LNCAP (cell line): Measurements from ENCODE around the gene FSD1L.

Experiments used
- CTCF ChIP-seq: fragments of 450-650 bp; IDR thresholded peaks from 2 replicates; pipeline ENCODE4 v1.5.1; 2017; ENCODE audit warnings: mild to moderate bottlenecking

The FSD1L gene

GRCh38 chr9:105497704-105498103 lies 49.9 kb downstream of the FSD1L start:
- TF ChIP-seq CTCF = no peak

- TF ChIP-seq CTCF = no peak
Observed at GRCh38 chr9:105500108-105500766, 52.4 kb downstream of the FSD1L start.

- TF ChIP-seq CTCF = no peak
Observed at GRCh38 chr9:105501414-105501813, 53.6 kb downstream of the FSD1L start.

DNA sequence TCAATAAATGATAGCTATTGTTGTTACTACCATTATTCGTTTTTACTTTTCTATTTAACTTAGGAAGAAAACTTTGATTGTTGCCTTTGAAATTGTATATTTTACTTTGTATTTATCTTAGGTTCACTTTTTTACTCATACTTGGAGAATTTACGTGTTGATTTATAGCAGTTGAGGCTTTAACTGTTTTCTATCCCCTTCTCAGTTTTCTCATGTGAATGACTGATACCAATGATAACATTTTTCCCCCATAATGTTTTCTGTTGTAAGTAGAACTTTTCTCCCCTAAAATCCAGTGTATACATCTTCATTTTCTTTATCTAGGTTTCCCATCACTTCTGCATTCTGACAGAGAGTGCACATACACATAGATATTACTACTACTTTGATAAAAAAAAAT lies 54.4 kb downstream of the FSD1L start:
- TF ChIP-seq CTCF = no peak

DNA sequence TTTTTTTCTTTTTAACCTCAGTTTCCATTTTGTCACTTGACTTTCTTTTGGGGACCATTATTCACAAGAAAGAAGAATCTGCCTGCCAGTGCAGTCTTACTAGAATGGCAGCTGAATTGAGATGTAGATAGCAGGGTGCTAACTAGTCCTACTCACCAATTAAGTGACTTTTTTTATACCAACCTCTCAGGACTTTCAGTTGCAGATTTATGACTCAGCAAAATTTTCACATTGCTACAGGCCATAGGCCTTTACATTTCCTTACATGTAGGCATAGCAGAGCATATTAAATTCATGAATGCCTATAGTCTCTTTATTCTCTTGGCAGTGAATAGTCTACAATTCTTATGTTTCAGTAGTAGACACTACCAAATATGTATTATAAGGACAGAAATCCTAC lies 56.0 kb downstream of the FSD1L start:
- TF ChIP-seq CTCF = no peak

DNA sequence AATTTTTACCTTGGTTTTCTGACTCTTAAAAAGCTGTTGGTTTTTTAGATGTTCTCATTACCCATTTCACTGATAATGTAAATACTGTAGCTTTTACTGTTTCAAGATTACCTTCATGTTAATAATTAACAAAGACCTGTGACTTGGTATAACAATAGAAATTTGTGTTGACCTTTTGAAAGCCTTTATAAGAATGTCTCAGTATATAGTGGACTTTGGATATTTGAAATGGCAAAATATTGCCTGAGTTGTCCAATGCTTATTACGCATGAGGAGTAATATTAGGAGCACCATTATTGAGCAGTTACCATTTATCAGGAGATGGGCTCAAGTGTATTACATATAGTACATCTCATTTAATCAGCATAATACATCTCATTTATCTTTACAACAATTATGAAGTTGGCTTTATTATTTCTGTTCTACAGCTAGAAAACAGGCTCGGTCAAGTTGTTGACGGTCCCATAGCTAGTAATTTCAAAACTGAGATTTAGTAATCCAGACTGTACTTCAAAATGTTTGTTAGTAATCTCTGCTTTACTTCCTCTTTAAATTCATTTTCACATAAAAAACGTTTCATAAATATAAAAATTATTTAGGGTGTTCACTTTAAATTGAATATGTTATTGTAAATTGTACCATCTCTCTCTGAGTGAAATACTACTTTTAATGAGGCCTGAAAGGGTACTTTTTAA lies 59.4 kb downstream of the FSD1L start:
- TF ChIP-seq CTCF = no peak

GRCh38 chr9:105508530-105508929 lies 60.7 kb downstream of the FSD1L start:
- TF ChIP-seq CTCF = no peak

GRCh38 chr9:105510024-105510423 lies 62.2 kb downstream of the FSD1L start:
- TF ChIP-seq CTCF = no peak
